H9 (cell line): ENCODE measurements around the gene ZFP62. TPM values are rescaled to one million over a fixed set of nuclear protein-coding genes. Genes with fewer than 3 reads are reported as not detected.

Source experiments
- DNase-seq: peaks from one replicate; pipeline ENCODE4 v3.0.0-alpha.2; 2017
- H2AFZ ChIP-seq: one replicate; pipeline ENCODE4 v1.6.1; 2013; ENCODE audit warnings: mild to moderate bottlenecking, low read length, control low read depth, moderate library complexity
- H2AK5ac ChIP-seq: 2 replicates; pipeline ENCODE4 v1.6.1; 2013; ENCODE audit warnings: low read length, control low read depth, mixed read lengths; ENCODE audit not compliant: insufficient read length
- H2BK120ac ChIP-seq: one replicate; pipeline ENCODE4 v1.6.1; 2013; ENCODE audit warnings: low read depth, mild to moderate bottlenecking, low read length, control low read depth, inconsistent platforms; ENCODE audit not compliant: poor library complexity, severe bottlenecking
- H2BK12ac ChIP-seq: 2 replicates; pipeline ENCODE4 v1.6.1; 2013; ENCODE audit warnings: low read length, control low read depth, mixed read lengths, low read depth; ENCODE audit not compliant: insufficient read length
- H2BK15ac ChIP-seq: 2 replicates; pipeline ENCODE4 v1.6.1; 2013; ENCODE audit warnings: low read depth, low read length, control low read depth
- H2BK20ac ChIP-seq: one replicate; pipeline ENCODE4 v1.6.1; 2013; ENCODE audit warnings: low read depth, mild to moderate bottlenecking, low read length, control low read depth, inconsistent platforms; ENCODE audit not compliant: poor library complexity, severe bottlenecking
- H2BK5ac ChIP-seq: 2 replicates; pipeline ENCODE4 v1.6.1; 2013; ENCODE audit warnings: low read length, control low read depth, mixed read lengths; ENCODE audit not compliant: insufficient read length
- H3K14ac ChIP-seq: 2 replicates; pipeline ENCODE4 v1.6.1; 2013; ENCODE audit warnings: low read length, control low read depth; ENCODE audit not compliant: insufficient read depth
- H3K18ac ChIP-seq: 2 replicates; pipeline ENCODE4 v1.6.1; 2013; ENCODE audit warnings: low read depth, mild to moderate bottlenecking, mixed read lengths, low read length, control low read depth; ENCODE audit not compliant: insufficient read length
- H3K23ac ChIP-seq: 2 replicates; pipeline ENCODE4 v1.6.1; 2013; ENCODE audit warnings: low read length, control low read depth, mixed read lengths, low read depth; ENCODE audit not compliant: insufficient read length
- H3K23me2 ChIP-seq: 2 replicates; pipeline ENCODE4 v1.6.1; 2013; ENCODE audit warnings: low read depth, mild to moderate bottlenecking, mixed read lengths, low read length, control low read depth; ENCODE audit not compliant: insufficient read length, poor library complexity, severe bottlenecking
- H3K27ac ChIP-seq: 2 replicates; pipeline ENCODE4 v1.5.1; 2013; ENCODE audit warnings: low read length, control low read depth, mixed read lengths, low read depth; ENCODE audit not compliant: insufficient read length
- H3K27me3 ChIP-seq: 2 replicates; pipeline ENCODE4 v1.6.1; 2013; ENCODE audit warnings: low read length, control low read depth, inconsistent platforms; ENCODE audit not compliant: insufficient read depth
- H3K4ac ChIP-seq: 2 replicates; pipeline ENCODE4 v1.6.1; 2013; ENCODE audit warnings: low read depth, mild to moderate bottlenecking, control low read depth, inconsistent platforms, low read length, moderate library complexity
- H3K4me1 ChIP-seq: 2 replicates; pipeline ENCODE4 v1.6.1; 2013; ENCODE audit warnings: low read length, control low read depth, inconsistent platforms; ENCODE audit not compliant: insufficient read depth
- H3K4me2 ChIP-seq: 2 replicates; pipeline ENCODE4 v1.6.1; 2013; ENCODE audit warnings: low read length, control low read depth, mixed read lengths; ENCODE audit not compliant: insufficient read length, insufficient read depth
- H3K56ac ChIP-seq: 2 replicates; pipeline ENCODE4 v1.6.1; 2013; ENCODE audit warnings: low read depth, mild to moderate bottlenecking, mixed read lengths, low read length, control low read depth; ENCODE audit not compliant: insufficient read length
- H3K79me1 ChIP-seq: 2 replicates; pipeline ENCODE4 v1.6.1; 2013; ENCODE audit warnings: low read depth, mild to moderate bottlenecking, moderate library complexity, low read length, control low read depth, inconsistent platforms; ENCODE audit not compliant: insufficient read depth, poor library complexity, severe bottlenecking
- H3K79me2 ChIP-seq: 2 replicates; pipeline ENCODE4 v1.6.1; 2013; ENCODE audit warnings: low read length, control low read depth, inconsistent platforms; ENCODE audit not compliant: insufficient read depth
- H3K9ac ChIP-seq: 2 replicates; pipeline ENCODE4 v1.6.1; 2013; ENCODE audit warnings: low read length, control low read depth, mixed read lengths; ENCODE audit not compliant: insufficient read length; ENCODE audit errors: extremely low read depth
- H3K9me3 ChIP-seq: one replicate; pipeline ENCODE4 v1.6.1; 2013; ENCODE audit warnings: low read depth, low read length, inconsistent platforms; ENCODE audit not compliant: control insufficient read depth
- H3T11ph ChIP-seq: one replicate; pipeline ENCODE4 v1.6.1; 2013; ENCODE audit warnings: mild to moderate bottlenecking, low read length, control low read depth, inconsistent platforms
- H4K20me1 ChIP-seq: one replicate; pipeline ENCODE4 v1.6.1; 2013; ENCODE audit not compliant: control insufficient read depth, insufficient read length, insufficient read depth
- H4K5ac ChIP-seq: 2 replicates; pipeline ENCODE4 v1.6.1; 2013; ENCODE audit warnings: low read depth, mild to moderate bottlenecking, mixed read lengths, low read length, control low read depth; ENCODE audit not compliant: insufficient read length
- H4K8ac ChIP-seq: replicated peaks from 2 replicates; pipeline ENCODE4 v1.6.1; 2013; ENCODE audit warnings: low read length, control low read depth, mixed read lengths, low read depth; ENCODE audit not compliant: insufficient read length
- H4K91ac ChIP-seq: 2 replicates; pipeline ENCODE4 v1.6.1; 2013; ENCODE audit warnings: low read depth, mild to moderate bottlenecking, moderate library complexity, mixed read lengths, low read length, control low read depth; ENCODE audit not compliant: insufficient read length
- H3K27ac Mint-ChIP-seq, 3 experiments: 2 replicates in 2 of 3; 3 replicates in 1 of 3; pipeline ENCODE4 v1.8.0; 2020 to 2021; ENCODE audit warnings: mixed read lengths in 3 of 3, mild to moderate bottlenecking in 1 of 3, moderate library complexity in 1 of 3
- H3K27me3 Mint-ChIP-seq: 2 replicates; pipeline ENCODE4 v1.8.0; 2021; ENCODE audit warnings: low read depth, mild to moderate bottlenecking, moderate library complexity, mixed read lengths
- H3K36me3 Mint-ChIP-seq, 3 experiments: 2 replicates in 2 of 3; 3 replicates in 1 of 3; pipeline ENCODE4 v1.8.0; 2020 to 2021; ENCODE audit warnings: low read depth in 3 of 3, mixed read lengths in 3 of 3; ENCODE audit not compliant: insufficient read depth in 1 of 3
- H3K4me1 Mint-ChIP-seq, 2 experiments: 2 replicates each; pipeline ENCODE4 v1.8.0; 2020; ENCODE audit warnings: mixed read lengths in 2 of 2
- H3K4me3 Mint-ChIP-seq, 2 experiments: 2 replicates in 1 of 2; 3 replicates in 1 of 2; pipeline ENCODE4 v1.8.0; 2020 to 2021; ENCODE audit warnings: mild to moderate bottlenecking in 2 of 2, mixed read lengths in 2 of 2, moderate library complexity in 1 of 2
- H3K9me3 Mint-ChIP-seq, 2 experiments: 2 replicates in 1 of 2; 3 replicates in 1 of 2; pipeline ENCODE4 v1.8.0; 2020; ENCODE audit warnings: mild to moderate bottlenecking in 2 of 2, mixed read lengths in 2 of 2, moderate library complexity in 1 of 2
- WGBS: extraction: QIAGEN DNeasy Blood & Tissue Kit; methylation state at CpG from one replicate; pipeline ENCODE4 v1.1.7; 2013; ENCODE audit warnings: missing lambda C conversion rate, low lambda C conversion rate, mixed read lengths; ENCODE audit not compliant: insufficient read length; ENCODE audit errors: extremely low coverage; 5-methylcytosine and 5-hydroxymethylcytosine counted together
- total RNA-seq: library from RNA; stranded (reverse); gene quantifications from 2 replicates; pipeline ENCODE4 v1.2.1, GENCODE V29; 2021
- TF ChIP-seq, protein P1 (sequence below): fragments of 200-600 bp; sonication (generic); conservative IDR thresholded peaks from 3 replicates; pipeline ENCODE4 v1.8.0; 2021; ENCODE audit warnings: antibody characterized with exemption, mild to moderate bottlenecking

The ZFP62 gene
- total RNA-seq, 1 experiment from 2014 or later: 16.2 TPM

- Histone ChIP-seq H2BK5ac (no peak overlapping the region), H3K4me1 (no peaks in the 10 kb centered on the region; the same call in 1 of the 2 replicates), H2BK12ac (no peak overlapping the region), H3K56ac (no peak overlapping the region), H4K5ac (no peak overlapping the region), H3K27ac (no peak overlapping the region), H3K79me2 (no peaks in the 10 kb centered on the region), H2BK15ac (no peak overlapping the region), H3K27me3 (no peaks in the 10 kb centered on the region), H3K23me2 (no peaks in the 10 kb centered on the region), H4K20me1 (no peaks in the 10 kb centered on the region), H3K4ac (no peak overlapping the region), H3T11ph (no peak overlapping the region), H3K9me3 (no peaks in the 10 kb centered on the region), H3K23ac (no peak overlapping the region), H2BK120ac (no peak overlapping the region), H4K91ac (no peak overlapping the region), H4K8ac (no peak overlapping the region), H3K9ac (no peak overlapping the region), H2BK20ac (no peak overlapping the region), H3K4me2 (no peak overlapping the region), H3K18ac (no peak overlapping the region), H2AFZ (no peak overlapping the region), H3K79me1 (no peaks in the 10 kb centered on the region), H3K14ac (no peak overlapping the region), H2AK5ac (no peak overlapping the region)
- H3K4me1 Mint-ChIP-seq: peaks cover 15 to 25% of the 10 kb centered on the region in 2 experiments
- no peak overlapping the region for H3K4me3 Mint-ChIP-seq
- TF ChIP-seq, protein P1, sequence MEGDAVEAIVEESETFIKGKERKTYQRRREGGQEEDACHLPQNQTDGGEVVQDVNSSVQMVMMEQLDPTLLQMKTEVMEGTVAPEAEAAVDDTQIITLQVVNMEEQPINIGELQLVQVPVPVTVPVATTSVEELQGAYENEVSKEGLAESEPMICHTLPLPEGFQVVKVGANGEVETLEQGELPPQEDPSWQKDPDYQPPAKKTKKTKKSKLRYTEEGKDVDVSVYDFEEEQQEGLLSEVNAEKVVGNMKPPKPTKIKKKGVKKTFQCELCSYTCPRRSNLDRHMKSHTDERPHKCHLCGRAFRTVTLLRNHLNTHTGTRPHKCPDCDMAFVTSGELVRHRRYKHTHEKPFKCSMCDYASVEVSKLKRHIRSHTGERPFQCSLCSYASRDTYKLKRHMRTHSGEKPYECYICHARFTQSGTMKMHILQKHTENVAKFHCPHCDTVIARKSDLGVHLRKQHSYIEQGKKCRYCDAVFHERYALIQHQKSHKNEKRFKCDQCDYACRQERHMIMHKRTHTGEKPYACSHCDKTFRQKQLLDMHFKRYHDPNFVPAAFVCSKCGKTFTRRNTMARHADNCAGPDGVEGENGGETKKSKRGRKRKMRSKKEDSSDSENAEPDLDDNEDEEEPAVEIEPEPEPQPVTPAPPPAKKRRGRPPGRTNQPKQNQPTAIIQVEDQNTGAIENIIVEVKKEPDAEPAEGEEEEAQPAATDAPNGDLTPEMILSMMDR: no peak
- WGBS: no CpG with 5 or more reads among the region's 9 CpGs
- H3K27me3 Mint-ChIP-seq: peaks cover 2% of the 10 kb centered on the region
- H3K36me3 Mint-ChIP-seq: no peaks in the 10 kb centered on the region; a peak in 1 of 7 replicates
- no peak overlapping the region for H3K27ac Mint-ChIP-seq
- no peaks in the 10 kb centered on the region for H3K9me3 Mint-ChIP-seq
- DNase-seq: no peak
Measured at GRCh38 chr5:180872419-180872818, 11.3 kb upstream of the ZFP62 start.
